NCI-H82 treated with DMSO at 0.1 percent for 48 hours (cell line): ENCODE data around the gene GFRA1.
"Not testable (repeated sequence)": the region's sequence is repeated elsewhere in the genome, so short reads cannot be mapped to it uniquely, and the experiment has no call there.

Source experiments
- DNase-seq: peaks from one replicate; lab custom pipeline; 2025; ENCODE audit not compliant: unreplicated experiment; lab: John Stamatoyannopoulos, UW

The GFRA1 gene

GRCh38 chr10:116043861-116044260 lies 229.1 kb downstream of the GFRA1 start:
- no peak for DNase-seq

- DNase-seq, result no peak
These were observed 229.7 kb downstream of the GFRA1 start for GRCh38 chr10:116043304-116043703.

DNA sequence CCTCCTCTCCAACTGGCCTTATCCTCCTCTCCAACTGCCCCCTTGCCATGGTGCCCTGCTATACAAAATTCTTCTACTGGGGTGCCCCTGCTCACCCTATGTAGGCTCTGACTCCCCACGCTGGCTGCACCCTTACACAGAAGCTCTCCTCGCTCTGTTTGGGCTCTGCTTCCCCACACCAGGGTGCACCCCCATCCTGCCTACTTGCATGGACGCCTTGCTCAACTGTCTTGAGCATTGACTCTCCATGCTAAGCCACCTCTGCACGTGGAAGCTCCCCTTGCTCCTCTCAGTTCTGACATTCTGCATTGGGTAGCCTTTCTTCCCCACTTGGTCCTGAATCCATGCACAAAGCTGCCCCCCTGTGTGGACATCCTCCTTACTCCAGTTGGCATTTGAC lies 231.1 kb downstream of the GFRA1 start:
- no peak for DNase-seq

- no peak for DNase-seq
These were observed 233.4 kb downstream of the GFRA1 start for GRCh38 chr10:116039612-116040011.

- DNase-seq, result no peak
These were observed 234.7 kb downstream of the GFRA1 start for GRCh38 chr10:116038259-116038658.

DNA sequence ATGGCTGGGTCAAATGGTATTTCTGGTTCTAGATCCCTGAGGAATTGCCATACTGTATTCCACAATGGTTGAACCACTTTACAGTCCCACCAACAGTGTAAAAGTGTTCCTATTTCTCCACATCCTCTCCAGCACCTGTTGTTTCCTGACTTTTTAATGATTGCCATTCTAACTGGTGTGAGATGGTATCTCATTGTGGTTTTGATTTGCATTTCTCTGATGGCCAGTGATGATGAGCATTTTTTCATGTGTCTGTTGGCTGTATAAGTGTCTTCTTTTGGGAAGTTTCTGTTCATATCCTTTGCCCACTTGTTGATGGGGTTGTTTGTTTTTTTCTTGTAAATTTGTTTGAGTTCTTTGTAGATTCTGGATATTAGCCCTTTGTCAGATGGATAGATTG lies 237.6 kb downstream of the GFRA1 start:
- not testable (repeated sequence) for DNase-seq

DNA sequence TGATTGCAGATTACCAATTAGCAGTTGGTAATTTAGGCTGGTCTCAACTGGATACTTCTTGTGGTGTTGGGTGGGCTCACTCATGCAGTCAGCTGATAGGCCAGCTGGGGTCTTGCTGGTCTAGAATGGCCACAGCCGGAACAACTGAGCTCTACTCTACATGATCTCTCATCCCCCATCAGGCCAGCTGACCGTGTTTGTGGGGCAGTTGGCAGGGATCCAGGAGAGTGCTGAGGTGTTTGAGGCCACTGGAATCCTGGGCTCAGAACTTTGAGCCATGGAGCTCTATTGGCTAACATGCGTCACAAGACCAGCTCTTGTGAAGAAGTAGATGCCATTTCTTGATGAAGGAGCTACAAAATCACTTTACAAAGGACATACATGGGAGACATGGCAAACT lies 242.4 kb downstream of the GFRA1 start:
- no peak for DNase-seq

GRCh38 chr10:116029826-116030225 lies 243.2 kb downstream of the GFRA1 start:
- DNase-seq, result no peak

- DNase-seq, result no peak
These were observed 245.7 kb downstream of the GFRA1 start for GRCh38 chr10:116027355-116027754.

DNA sequence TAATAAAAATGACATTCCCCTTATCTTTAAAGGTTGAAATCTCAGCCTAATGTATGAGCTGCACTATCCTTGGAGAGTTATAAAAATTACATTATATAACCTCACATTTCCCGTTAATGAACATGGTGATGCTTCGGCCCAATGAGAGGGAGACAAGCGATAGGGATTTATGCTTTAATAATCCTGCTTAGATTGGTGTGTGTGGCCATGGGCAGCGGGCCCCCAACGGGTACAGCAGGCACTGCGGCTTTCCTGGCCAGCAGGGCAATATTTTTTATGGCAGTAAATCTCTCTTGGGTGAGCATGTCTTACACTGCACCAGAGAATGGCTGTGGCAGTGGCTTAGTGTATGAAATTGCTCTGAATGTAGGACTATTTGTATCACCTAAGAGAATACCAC lies 246.3 kb downstream of the GFRA1 start:
- DNase-seq, result no peak

- no peak for DNase-seq
These were observed 246.7 kb downstream of the GFRA1 start for GRCh38 chr10:116026315-116026714.

DNA sequence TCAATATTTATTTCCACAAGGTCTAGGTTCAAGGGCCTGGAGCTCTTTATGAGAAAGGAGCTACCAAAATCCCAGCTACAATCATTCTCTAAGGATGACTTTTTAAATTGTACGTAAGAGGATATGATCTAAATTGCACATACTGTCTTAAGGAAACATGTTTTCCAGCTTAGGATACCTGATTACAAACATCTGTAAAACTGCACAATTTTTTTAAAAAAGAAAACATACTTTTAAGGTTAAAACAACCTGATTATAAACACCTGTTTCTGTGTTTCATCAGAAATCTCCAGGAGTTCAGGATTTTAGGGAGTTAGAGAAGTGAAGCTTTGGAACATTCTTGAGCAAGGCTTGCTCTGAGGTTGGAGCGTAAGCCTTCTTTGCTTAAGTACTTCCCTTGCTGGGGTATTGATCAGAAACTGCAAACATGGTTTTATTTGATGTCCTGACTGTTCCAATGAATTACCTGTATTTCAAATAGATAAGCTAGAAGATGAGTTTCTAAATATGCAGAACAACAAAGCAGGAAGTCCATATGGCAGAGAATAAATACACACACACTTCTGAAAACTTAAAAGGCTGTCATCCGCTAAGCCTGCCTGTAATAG lies 248.6 kb downstream of the GFRA1 start:
- DNase-seq, result no peak

- no peak for DNase-seq
These were observed 255.6 kb downstream of the GFRA1 start for GRCh38 chr10:116017405-116017804.

DNA sequence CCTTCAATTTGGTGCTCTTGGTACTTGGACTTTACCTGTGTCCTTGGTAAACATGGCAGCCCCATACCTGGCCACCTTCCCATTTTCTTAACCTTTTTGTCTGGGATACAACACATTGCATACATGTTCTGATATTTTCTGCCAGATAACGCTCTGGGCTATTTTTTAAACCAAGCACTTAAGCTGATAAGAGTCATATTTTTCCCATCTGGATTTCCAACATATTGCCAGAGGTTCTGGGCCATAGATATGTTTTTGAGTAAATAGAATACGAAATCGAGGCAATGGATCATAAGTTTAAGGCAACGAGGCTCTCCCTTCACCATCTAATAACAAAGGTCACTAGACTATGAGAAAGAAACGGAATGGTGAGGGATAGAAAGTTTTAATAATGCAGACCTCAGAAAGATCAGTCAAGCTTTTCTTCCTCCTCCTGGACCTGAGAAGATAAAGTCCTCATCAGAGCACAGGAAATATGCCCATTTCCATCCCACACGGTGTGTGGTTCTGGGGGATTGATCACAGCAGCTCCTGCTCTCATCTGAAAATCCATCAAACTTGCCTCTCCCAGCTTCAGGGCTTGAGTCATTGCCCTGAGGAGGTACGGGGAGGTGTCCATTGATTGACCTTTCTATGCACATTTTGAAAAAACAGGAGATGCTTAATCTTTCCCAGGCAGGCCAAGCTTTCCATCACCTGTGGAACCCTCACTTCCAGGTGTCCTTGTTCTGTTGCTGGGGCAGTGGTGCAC lies 257.2 kb downstream of the GFRA1 start:
- no peak for DNase-seq

DNA sequence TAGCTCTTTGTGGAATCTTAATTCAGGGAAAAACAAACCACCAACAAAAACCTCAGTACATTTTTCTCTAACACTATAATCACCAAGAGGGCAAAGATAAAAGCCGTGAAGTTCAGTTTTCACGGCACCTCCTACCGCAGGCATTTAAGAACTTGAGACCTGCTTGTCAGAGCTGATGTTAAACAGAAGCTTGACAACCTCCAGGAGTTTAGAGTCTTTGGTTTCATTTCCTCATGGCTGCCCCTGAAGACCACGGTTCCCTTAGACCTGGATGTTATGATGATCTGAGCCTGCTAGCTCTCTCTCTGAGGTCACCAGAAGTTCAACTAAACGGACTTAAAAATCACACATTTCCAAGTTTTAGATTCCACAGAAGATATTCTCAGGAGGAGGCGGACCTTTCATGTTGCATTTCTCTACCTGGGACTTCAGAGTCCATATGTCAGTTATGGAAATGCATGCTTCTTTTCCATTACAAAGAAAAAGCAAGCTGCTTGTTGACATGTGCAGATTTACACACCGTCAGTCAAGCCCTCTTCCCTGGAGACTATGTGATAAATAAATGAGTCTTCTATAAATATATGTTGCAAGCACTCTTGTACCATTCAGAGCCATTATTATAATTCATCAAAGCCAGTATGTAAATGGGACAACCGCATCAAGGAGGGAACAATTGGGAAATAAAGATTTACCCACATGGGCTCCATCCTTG lies 258.0 kb downstream of the GFRA1 start:
- no peak for DNase-seq

DNA sequence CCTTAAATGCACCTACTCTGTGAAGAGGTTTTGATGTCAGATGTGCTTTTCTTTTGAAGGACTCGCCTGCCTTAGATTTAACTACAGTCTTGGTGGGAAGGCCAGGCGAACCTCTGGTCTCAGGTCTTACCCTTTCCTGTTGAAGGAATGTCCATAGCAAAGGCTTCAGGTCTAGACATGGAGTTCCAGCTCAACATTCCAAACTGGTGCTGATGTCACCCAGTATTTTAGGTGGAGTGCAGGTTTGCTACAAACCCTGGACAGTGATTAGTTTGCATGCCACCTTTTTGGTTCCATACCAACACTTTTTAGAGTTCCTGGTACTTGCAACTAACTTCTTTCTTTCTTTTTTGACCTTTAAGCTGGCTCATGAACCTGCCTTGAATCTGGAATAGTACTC lies 258.7 kb downstream of the GFRA1 start:
- no peak for DNase-seq

DNA sequence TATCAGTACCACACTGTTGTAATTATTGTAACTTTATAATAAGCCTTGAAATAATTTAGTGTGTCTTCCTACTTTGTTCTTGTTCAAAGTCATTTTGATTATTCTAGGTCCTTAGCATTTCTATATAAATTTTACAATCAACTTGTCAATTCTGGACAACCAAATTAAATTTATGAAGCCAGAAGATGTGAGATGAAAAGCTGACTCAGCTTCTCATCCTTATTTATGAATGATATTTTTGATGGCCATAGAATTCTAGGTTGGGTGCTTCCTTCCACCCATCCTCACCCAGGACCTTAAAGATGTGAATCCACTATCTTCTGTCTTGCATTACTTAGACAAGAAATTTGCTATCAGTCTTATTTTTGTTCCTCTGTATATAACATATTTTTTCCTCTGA lies 261.1 kb downstream of the GFRA1 start:
- DNase-seq, result no peak

DNA sequence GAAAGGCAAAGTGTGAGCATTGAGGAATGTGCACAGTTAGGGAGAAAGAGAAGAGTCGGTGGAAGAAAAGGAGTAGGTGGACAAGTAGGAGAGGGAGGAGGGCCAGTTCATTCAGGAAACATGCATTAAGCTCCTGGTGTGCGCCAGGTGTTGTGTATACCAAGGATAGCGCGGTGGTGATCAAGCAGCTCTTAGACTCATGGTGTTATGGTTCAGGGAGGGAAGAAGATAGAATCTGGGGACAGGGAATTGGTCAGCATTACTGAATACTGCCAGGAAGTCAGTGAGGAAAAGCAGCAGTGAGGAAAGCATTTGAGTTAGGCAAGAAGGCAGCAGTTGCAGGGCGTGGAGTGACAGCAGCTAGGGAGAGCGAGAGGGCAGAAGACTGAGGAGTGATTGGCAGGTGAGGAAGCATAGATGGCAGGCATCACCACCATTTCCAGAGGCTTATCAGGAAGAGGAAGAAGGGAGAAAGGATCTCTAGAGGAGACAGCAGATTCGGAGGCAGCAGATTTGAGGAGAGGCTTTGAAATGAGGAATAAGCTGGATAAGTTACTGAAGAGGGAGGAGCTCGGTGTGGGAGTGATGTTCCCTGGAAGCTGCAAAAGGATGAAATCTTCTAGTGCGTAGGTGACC lies 265.6 kb downstream of the GFRA1 start:
- DNase-seq, result no peak
